Globus pallidus (tissue), 1 donor: ENCODE data around the gene ARHGAP5.
"Not testable (repeated sequence)": the region's sequence is repeated elsewhere in the genome, so short reads cannot be mapped to it uniquely, and the experiment has no call there.

Experiments
- DNase-seq: peaks from one replicate; pipeline ENCODE4 v3.0.0-alpha.2; 2015; ENCODE audit warnings: low spot score

Gene ARHGAP5

DNA sequence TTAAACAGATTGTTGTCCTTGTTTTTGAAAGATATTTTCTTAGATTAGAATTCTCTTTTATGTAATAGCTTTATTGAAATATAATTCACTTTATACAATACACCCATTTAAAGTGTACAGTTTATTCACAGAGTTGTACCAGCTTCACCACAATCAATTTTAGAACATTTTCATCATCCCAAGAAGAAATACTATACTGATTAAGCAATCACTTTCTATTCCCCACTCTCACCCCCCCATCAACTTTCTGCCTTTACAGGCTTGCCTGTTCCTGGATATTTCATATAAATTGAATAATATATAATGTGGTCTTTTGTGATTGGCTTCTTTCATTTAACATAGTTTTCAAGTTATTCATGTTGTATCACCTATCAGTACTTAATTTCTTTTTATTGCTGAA lies 44.4 kb downstream of the ARHGAP5 start:
- no peak for DNase-seq

GRCh38 chr14:32121948-32122347 lies 44.8 kb downstream of the ARHGAP5 start:
- DNase-seq, result no peak

GRCh38 chr14:32126899-32127730 lies 50.0 kb downstream of the ARHGAP5 start:
- DNase-seq, result not testable (repeated sequence)

DNA sequence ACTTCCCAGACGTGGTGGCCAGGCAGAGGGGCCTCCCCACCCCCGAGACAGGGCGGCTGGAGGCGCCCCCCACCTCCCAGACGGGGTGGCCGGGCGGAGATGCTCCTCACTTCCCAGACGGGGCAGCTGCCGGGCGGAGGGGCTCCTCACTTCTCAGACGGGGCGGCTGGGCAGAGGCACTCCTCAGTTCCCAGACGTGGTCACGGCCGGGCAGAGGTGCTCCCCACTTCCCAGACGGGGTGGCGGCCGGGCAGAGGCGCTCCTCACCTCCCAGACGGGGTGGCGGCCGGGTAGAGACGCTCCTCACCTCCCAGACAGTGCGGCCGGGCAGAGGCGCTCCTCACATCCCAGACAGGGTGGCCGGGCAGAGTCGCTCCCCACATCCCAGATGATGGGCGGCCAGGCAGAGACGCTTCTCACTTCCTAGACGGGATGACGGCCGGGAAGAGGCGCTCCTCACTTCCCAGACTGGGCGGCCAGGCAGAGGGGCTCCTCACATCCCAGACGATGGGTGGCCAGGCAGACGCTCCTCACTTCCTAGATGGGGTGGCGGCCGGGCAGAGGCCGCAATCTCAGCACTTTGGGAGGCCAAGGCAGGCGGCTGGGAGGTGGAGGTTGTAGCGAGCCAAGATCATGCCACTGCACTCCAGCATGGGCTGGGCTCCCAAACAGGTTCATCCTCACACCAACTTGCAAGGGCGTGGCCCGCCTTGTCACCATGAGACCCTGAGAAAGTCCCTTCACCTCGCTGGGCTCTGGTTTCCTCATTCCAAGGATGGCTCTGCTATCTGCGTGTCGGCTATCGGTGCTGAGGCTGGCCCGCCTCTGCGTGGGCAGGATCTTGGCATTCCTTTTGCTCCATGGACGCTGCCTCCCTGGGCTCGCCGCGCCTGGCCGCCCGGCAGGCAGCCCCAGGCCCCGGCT lies 50.9 kb downstream of the ARHGAP5 start:
- DNase-seq, result not testable (repeated sequence)

DNA sequence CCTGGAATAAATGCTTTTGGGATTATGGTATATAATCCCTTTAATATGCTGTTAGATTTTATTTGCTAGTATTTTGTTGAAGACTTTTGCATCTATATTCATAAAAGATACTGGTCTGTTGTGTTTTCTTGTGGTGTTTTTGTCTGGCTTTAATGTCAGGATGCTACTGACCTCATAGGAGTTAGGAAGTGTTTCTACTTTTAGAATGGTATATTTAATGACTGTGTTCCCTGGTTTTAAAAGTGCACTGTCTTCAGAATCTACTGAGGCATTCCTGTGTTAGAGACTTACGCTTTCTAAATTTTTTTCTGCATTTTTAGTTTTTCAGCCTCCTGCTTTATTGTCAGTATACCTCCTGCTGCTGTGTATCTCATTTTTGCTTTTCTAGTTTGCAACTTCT lies 51.6 kb downstream of the ARHGAP5 start:
- DNase-seq, result no peak

DNA sequence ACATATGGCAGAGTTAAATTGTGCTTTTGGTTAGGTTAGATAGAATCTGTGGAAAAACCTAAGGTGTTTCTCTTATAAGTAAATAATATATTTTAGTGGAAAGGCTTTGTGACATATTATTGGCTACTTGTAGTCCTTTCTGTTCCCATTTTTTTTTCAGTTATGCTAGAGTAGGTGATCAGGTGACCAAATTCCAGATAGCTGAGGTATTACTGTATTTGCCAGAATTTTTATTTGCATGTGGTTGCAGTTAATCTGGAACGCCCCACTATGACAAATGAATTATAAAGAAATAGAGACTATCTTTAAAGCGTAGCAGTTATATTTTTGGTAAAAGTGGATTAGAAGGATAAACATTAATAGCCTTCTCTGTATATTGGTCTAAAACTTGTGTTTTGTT lies 52.0 kb downstream of the ARHGAP5 start:
- no peak for DNase-seq

DNA sequence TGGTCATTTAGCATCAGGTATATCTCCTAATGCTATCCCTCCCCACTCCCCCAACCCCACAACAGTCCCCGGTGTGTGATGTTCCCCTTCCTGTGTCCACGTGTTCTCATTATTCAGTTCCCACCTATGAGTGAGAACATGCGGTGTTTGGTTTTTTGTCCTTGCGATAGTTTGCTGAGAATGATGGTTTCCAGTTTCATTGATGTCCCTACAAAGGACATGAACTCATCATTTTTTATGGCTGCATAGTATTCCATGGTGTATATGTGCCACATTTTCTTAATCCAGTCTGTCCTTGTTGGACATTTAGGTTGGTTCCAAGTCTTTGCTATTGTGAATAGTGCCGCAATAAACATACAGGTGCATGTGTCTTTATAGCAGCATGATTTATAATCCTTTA lies 54.6 kb downstream of the ARHGAP5 start:
- not testable (repeated sequence) for DNase-seq

DNA sequence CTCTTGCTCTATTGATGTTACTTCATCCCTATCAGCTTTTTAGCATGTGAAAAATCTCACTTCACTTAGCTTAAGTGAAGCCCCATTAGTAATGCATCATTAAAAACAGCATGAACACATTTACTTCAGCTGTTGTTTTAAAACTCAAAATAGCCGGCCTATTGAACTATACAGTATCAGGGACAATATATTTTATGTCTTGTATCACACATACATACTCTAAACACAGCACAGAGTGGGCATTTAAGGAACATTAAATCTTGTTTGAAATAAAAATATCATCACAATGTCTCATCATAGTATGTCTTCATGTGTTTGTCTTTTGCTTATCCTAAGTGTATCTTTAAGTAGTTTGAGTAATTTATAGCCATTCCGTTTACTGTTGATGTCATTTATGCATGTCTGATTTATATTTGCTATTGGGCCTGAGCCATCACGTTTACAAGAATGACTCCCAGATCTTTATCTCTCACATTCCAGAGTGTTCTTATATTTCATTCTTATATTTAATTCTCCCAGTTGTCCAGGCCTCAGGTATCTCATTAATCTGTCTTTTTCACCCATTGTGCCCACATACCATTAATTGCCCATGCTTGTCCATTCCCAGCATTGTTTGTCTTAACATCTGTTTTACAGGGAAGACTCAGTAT lies 57.5 kb downstream of the ARHGAP5 start:
- no peak for DNase-seq

- no peak for DNase-seq
Measured at GRCh38 chr14:32136027-32136825, 59.1 kb downstream of the ARHGAP5 start.

DNA sequence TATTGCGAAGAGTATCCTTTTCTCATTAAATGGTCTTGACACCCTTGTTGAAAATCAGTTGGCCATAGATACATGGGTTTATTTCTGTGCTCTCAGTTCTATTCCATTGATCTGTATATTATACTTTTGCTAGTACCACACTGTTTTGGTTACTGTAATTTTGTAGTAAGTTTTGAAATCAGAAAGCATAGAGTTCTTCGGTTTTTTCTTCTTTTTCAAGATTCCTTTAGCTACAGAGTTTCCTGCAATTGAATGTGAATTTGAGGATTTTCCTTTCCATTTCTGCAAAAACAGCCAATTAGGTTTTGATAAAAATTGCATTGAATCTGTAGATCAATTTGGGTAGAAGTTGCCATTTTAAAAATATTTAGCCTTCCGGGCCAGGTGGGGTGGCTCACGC lies 60.2 kb downstream of the ARHGAP5 start:
- DNase-seq, result no peak

- no peak for DNase-seq
Measured at GRCh38 chr14:32137892-32138291, 60.8 kb downstream of the ARHGAP5 start.

GRCh38 chr14:32142341-32142740 lies 65.2 kb downstream of the ARHGAP5 start:
- DNase-seq, result peak; percentile 23

GRCh38 chr14:32142754-32143437 lies 65.8 kb downstream of the ARHGAP5 start:
- no peak for DNase-seq

DNA sequence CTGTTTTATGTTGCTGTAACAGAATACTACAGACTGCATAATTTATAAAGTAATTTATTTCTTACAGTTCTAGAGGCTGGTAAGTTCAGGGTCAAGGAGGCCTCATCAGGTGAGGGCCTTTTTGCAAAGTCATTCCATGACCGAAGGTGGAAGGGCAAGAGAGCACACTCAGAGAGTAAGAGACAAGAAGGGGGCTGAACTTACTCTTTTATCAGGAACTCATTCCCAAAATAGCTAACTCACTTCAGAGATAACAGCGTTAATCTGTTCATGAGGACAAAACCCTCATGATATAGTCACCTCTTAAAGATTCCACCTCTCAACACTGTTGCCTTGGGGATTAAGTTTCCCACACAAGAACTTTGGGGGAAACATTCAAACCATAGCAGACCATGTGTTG lies 73.3 kb downstream of the ARHGAP5 start:
- no peak for DNase-seq

DNA sequence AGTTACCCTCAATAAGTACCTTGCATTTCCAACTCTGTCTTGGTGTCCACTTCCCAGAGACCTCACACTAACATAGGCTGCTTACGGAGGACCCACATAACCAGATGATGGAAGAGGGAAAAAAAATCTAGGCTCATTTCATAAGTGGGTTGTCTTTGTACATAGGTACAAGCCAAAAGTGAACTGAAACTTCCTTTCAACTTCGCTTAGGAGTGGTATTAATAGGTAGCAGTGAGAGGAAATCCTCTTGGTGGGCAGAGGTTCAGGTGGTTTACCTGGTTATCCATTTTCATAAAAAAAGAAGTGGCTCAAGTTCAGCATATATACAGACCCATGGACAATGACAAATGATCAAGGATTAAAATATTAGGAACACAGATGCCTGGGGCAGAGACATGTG lies 88.9 kb downstream of the ARHGAP5 start:
- no peak for DNase-seq

DNA sequence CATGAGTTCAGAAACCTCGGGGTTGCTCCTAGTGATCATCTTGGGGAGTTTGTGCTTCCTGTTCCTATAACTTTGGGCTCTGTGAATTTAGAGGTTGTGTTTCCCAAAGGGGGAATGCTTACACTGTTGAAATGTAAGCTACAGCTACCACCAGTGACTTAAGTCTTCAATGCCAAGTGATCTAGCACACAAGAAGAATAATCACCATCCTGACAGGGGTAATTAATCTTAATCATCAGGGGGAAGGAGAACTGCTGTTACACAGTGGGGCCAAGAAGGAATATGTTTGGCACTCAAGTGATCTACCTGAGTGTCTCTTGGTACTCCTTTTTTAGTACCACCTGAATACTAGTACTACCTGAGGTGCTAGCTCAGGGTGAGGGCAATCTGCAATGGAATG lies 89.8 kb downstream of the ARHGAP5 start:
- no peak for DNase-seq

DNA sequence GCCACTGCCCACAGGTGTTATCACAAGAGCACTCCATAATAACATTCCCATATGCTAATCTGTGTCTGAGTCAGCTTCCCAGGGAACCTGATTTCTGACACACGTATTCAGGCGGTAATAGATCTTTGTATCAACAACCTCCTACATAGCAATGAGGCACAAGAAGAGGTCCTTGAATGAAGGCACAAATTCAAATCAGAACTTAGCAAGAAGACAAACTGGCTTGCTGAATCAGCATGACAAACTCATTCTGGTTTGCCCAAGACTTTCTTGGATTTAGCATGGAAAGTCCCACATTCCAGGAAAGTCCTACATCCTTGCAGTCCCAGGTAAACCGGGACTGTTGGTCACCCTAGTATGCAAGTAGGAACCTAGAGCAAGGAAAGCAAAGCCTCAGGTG lies 90.8 kb downstream of the ARHGAP5 start:
- no peak for DNase-seq

GRCh38 chr14:32169191-32169590 lies 92.1 kb downstream of the ARHGAP5 start:
- DNase-seq, result no peak

DNA sequence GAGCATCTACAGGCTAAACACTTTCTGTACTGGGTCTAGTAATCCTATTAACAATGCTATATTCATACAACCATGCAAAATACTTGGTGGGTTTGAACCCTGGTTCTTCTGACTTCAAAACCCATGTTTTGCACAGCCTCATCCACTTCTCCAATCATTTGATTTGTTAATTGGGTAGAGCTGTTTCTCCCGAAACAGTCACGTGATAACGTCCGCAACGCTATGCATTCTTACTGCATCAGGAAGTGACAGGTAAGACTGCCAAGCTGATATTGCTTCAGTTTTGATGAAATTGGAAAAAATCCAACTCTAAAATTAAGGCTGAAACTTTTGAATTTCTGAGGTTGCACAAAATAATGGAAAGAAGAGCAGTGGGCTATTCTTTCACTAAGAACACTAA lies 94.4 kb downstream of the ARHGAP5 start:
- no peak for DNase-seq

DNA sequence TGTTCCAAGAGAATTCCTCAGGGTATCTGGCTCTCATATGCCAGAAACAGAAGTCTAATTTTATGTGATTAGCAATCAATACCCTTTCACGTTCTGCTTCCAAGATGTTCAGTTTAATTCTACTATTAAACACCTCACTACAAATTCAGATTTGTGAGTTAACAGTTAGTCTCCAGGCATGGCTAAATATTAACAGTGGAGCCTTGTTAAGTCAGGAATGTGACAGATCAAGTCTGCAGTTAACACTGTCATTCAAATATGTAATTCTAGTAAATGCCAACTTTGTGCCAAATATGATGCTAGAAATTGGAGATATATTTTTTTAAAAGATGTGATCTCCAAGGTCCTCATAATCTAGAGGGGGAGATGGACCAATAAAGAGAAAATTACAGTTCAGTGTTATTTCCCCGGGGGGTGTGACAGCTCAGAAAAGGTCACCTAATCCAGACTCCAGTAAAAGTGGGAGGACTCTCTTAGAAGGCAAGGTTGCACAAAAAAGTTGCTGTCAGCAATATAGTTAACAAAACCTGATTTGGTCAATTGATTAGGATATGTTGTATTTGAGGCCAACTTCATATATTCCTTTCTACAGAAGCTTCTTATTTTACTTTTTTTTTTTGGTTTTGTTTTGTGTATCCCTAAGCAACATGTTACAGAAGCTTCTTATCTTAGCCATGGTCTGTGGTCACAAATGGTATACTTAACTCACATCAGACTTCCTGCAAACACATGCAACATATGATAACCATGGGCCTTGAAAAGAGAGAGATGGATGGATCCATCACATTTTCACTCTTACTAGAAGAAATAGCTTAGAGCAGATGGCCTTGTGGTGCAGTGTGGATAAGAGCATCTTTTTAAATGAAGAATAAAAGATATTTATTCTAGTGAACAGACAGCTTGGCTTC lies 106.3 kb downstream of the ARHGAP5 start:
- DNase-seq, result no peak
